ENCODE measurements around the gene AVEN.

Gene AVEN

GRCh38 chr15:34043391-34043790 is 4.4 kb upstream of the AVEN start:
- H3K4me3 ChIP-seq (ENCODE audit: low read depth, low read length), result no peak overlapping the region
- TF ChIP-seq CTCF (IDR thresholded peaks at IDR 0.05; ENCODE audit: insufficient read depth, low read depth, low read length, missing control alignments), result no peak

GRCh38 chr15:34039790-34040113 is 748 bp upstream of the AVEN start:
- no peak for TF ChIP-seq CTCF (IDR thresholded peaks at IDR 0.05; ENCODE audit: insufficient read depth, low read depth, low read length, missing control alignments)
- DNase-seq (ENCODE audit: low read depth), result no peak
- peak overlapping the region; percentile 74 for H3K4me3 ChIP-seq (ENCODE audit: low read depth, low read length)

More at GRCh38 chr15:34043391-34043790, 4.4 kb upstream of the AVEN start:
- DNase-seq (ENCODE audit: low read depth), result no peak

GRCh38 chr15:34038023-34038870 is 757 bp downstream of the AVEN start:
- peak; percentile 88 for DNase-seq (ENCODE audit: low read depth)
- no peak for TF ChIP-seq CTCF (IDR thresholded peaks at IDR 0.05; ENCODE audit: insufficient read depth, low read depth, low read length, missing control alignments)
- H3K4me3 ChIP-seq (ENCODE audit: low read depth, low read length), result peak overlapping the region; percentile 77

GRCh38 chr15:34031987-34032760 is 6.8 kb downstream of the AVEN start:
- H3K4me3 ChIP-seq (ENCODE audit: low read depth, low read length), result no peak overlapping the region
- TF ChIP-seq CTCF (IDR thresholded peaks at IDR 0.05; ENCODE audit: insufficient read depth, low read depth, low read length, missing control alignments), result no peak
- DNase-seq (ENCODE audit: low read depth), result no peak

- no peak for DNase-seq (ENCODE audit: low read depth)
- H3K4me3 ChIP-seq (ENCODE audit: low read depth, low read length), result no peak overlapping the region
- no peak for TF ChIP-seq CTCF (IDR thresholded peaks at IDR 0.05; ENCODE audit: insufficient read depth, low read depth, low read length, missing control alignments)
These were observed 11.4 kb downstream of the AVEN start for GRCh38 chr15:34027606-34028005.

GRCh38 chr15:34025252-34025651 is 13.8 kb downstream of the AVEN start:
- DNase-seq (ENCODE audit: low read depth), result no peak
- no peak for TF ChIP-seq CTCF (IDR thresholded peaks at IDR 0.05; ENCODE audit: insufficient read depth, low read depth, low read length, missing control alignments)
- no peak overlapping the region for H3K4me3 ChIP-seq (ENCODE audit: low read depth, low read length)

Data from GM12865 (cell line).